HG02610 (cell line): ENCODE results near the gene AKAP13.

Experiments
- ATAC-seq: cut with Tn5 transposase; IDR thresholded peaks from one replicate; pipeline ENCODE4 v1.9.1; 2021; ENCODE audit warnings: mild to moderate bottlenecking, moderate library complexity; ENCODE audit not compliant: unreplicated experiment

AKAP13 gene

GRCh38 chr15:85495544-85495943 lies 115.1 kb downstream of the AKAP13 start:
- no peak for ATAC-seq

- no peak for ATAC-seq
These were observed 115.7 kb downstream of the AKAP13 start for GRCh38 chr15:85496151-85496550.

GRCh38 chr15:85496551-85497171 lies 116.3 kb downstream of the AKAP13 start:
- ATAC-seq = no peak

- no peak for ATAC-seq
These were observed 116.8 kb downstream of the AKAP13 start for GRCh38 chr15:85497172-85497569.

- no peak for ATAC-seq
These were observed 118.1 kb downstream of the AKAP13 start for GRCh38 chr15:85498471-85498870.

- ATAC-seq = no peak
These were observed 119.0 kb downstream of the AKAP13 start for GRCh38 chr15:85499371-85499887.

- no peak for ATAC-seq
These were observed 119.8 kb downstream of the AKAP13 start for GRCh38 chr15:85500060-85500708.

GRCh38 chr15:85500729-85501128 lies 120.3 kb downstream of the AKAP13 start:
- no peak for ATAC-seq

- no peak for ATAC-seq
These were observed 121.2 kb downstream of the AKAP13 start for GRCh38 chr15:85501574-85501973.

- no peak for ATAC-seq
These were observed 122.9 kb downstream of the AKAP13 start for GRCh38 chr15:85503151-85503799.

- ATAC-seq = no peak
These were observed 124.6 kb downstream of the AKAP13 start for GRCh38 chr15:85504749-85505676.

- ATAC-seq = no peak
These were observed 126.7 kb downstream of the AKAP13 start for GRCh38 chr15:85507114-85507513.

GRCh38 chr15:85509973-85510372 lies 129.6 kb downstream of the AKAP13 start:
- no peak for ATAC-seq

- ATAC-seq = no peak
These were observed 134.0 kb downstream of the AKAP13 start for GRCh38 chr15:85514413-85514812.

- no peak for ATAC-seq
These were observed 134.8 kb downstream of the AKAP13 start for GRCh38 chr15:85515212-85515611.

GRCh38 chr15:85517086-85517485 lies 136.7 kb downstream of the AKAP13 start:
- no peak for ATAC-seq

- no peak for ATAC-seq
These were observed 138.8 kb downstream of the AKAP13 start for GRCh38 chr15:85518979-85519761.

- ATAC-seq = no peak
These were observed 140.2 kb downstream of the AKAP13 start for GRCh38 chr15:85520650-85521049.

- ATAC-seq = no peak
These were observed 143.1 kb downstream of the AKAP13 start for GRCh38 chr15:85523530-85523929.

GRCh38 chr15:85525755-85526154 lies 145.4 kb downstream of the AKAP13 start:
- no peak for ATAC-seq
